Stimulated activated CD8-positive, alpha-beta memory T cell treated with anti-CD3 and anti-CD28 coated beads, Interleukin-12 subunit alpha, Interleukin-12 subunit beta, amount 100 ng/mL, for 24 hours (primary cell): ENCODE results near the gene MYOC.
"Not testable (repeated sequence)": the region's sequence is repeated elsewhere in the genome, so short reads cannot be mapped to it uniquely, and the experiment has no call there.

Experiments used
- DNase-seq: peaks from one replicate; pipeline ENCODE4 v3.0.0-alpha.2; 2020; ENCODE audit errors: extremely low read depth

MYOC gene

GRCh38 chr1:171652234-171652822 lies at the start of gene MYOC:
Gene MYOC (minus strand): TSS chr1:171652688. CDS start chr1:171652611, 77 bp downstream.
- no peak for DNase-seq

DNA sequence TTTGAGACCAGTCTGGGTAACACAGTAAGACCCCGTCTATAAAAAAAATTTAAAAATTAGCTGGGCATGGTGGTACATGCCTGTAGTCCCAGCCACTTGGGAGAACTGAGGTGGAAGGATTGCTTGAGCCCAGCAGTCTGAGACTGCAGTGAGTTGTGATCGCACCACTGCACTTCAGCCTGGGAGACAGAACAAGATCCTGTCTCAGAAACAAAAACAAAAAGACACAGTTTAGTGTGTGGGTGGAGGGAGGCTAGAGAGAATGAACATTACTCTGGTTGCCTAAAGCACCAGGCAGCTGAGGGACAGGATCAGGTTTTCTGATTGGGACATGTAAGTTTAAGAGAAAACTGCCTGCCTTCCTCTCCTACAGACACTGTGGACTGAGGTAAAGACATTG lies 47.0 kb upstream of the MYOC start:
- no peak for DNase-seq

DNA sequence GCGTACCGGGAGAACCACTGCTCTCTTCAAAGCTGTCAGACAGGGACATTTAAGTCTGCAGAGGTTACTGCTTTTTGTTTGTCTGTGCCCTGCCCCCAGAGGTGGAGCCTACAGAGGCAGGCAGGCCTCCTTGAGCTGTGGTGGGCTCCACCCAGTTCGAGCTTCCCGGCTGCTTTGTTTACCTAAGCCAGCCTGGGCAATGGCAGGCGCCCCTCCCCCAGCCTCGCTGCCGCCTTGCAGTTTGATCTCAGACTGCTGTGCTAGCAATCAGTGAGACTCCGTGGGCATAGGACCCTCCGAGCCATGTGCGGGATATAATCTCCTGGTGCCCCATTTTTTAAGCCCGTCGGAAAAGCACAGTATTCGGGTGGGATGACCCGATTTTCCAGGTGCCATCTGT lies 43.3 kb upstream of the MYOC start:
- DNase-seq, result not testable (repeated sequence)

GRCh38 chr1:171693541-171693940 lies 41.1 kb upstream of the MYOC start:
- DNase-seq, result not testable (repeated sequence)

GRCh38 chr1:171683870-171684269 lies 31.4 kb upstream of the MYOC start:
- DNase-seq, result no peak

DNA sequence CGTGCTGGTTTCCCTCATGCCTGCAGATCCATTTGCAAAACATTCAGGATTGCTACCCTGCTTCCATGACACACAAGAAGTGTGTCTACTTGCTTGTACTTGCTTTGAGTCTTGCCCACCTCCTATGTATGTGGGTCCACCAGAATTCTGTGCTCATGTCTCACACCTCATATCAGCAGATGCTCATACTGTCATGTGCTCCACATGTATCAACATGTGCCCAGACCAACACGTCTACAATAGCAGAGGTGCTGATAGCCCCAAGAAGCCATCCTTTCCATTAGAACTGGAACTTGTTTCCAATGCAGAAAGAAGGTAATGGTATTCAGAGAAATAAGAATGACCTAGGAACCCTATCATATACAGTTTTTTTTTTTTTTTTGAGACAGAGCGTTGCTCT lies 27.9 kb upstream of the MYOC start:
- no peak for DNase-seq

GRCh38 chr1:171676823-171677222 lies 24.3 kb upstream of the MYOC start:
- no peak for DNase-seq

DNA sequence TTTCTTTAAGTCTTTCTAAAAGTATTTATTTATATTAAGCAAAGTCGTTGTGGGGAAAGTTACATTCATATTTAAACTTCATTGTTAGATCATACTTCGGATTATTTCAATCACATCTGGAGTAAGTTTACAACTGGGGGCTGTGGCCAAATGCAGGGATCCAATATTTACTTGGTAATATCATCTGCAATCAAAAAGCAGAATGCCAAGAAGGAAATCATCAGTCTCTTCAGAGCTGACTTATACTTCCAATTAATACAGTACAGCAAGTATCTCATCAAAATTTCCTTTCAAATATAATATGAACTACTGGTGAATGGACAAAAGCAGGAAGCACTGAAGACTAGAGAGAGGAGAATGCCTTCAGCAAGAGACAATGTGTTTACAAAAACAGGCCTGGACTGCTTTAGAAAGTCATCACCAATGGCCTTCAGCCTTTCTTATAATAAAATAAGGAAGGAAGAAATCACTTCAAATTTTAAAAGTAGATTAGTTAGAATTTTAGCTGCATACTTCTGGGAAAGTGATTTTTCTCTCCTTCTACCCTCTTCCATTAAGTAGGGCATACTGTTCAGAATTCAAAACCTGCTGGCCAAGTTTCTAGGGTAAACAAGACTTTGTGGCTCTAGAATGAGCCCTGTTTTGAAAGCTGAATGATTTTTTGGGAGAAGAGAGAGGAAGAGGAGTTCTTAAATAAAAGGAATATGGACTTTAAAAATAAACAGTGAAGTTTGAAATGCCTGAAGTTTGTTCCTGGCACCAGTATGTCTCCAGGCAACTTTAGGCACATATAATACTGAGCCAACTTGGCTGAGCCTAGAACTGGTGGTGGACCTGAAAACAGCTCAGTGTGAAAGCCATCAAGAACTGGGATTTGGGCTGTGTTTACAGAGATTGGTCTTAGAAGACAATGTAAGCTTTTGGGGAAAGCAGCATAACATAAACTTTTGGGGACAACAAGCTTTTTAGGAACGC lies 22.2 kb upstream of the MYOC start:
- DNase-seq, result no peak

DNA sequence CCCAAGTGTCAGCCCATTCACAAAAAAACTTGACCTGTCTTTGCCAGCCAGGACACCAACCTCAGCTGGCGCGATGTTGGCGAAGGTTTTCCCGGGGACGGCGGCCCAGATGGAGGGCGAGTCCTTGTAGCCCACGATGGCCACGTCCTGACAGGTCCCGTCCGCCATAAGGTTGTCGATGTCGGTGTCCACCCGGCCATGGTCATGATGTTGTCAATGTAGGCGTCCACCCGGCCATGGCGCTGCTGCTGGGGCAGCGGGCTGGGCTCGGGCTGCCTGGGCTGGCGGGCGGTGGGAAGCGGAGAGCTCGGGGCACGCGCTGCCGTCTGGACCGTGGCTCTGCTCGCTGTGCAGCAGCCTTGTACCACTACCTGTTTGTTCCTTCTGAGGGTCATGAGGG lies 18.3 kb upstream of the MYOC start:
- DNase-seq, result no peak

- no peak for DNase-seq
Measured at GRCh38 chr1:171668372-171668771, 15.9 kb upstream of the MYOC start.

- no peak for DNase-seq
Measured at GRCh38 chr1:171666114-171666769, 13.8 kb upstream of the MYOC start.

GRCh38 chr1:171664976-171665375 lies 12.5 kb upstream of the MYOC start:
- DNase-seq, result no peak

GRCh38 chr1:171663854-171664575 lies 11.5 kb upstream of the MYOC start:
- DNase-seq, result no peak

DNA sequence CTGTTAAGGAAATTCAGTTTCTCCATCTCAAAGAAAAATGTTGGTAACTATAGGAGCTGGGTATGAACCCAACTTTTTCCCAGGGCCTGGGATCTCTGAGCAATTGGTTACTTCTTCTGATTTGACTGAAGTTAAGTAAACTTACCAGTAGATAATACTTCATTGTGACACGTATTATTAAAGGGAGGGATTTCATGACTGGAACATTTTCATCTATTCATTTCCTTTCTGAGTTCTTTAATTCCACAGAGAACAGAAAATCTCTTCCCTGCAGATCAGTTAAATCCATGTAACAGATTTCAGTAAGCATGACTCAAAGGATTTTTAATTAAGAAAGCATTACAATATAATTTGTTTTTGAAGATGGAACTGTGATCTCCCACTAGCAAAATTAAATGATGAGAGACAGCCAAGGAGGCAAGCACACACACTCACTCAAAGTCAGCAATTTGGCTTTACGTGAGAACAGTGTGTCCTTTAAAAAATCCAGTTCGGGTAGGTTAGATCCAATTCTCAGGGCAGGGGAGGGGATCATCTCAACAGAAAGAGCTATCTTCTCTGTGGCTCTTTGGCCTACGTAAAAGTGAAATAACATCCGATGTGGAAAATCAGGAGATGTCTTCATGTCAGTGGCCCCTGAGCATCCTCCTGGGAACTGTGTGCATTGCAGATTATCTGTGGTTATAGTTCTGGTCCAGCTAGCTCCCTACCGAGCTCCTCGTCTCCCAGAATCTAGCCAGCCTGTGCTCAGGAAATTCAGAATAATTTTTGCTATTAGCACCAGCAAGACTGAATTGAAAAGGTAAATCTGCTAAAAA lies 10.8 kb upstream of the MYOC start:
- no peak for DNase-seq

DNA sequence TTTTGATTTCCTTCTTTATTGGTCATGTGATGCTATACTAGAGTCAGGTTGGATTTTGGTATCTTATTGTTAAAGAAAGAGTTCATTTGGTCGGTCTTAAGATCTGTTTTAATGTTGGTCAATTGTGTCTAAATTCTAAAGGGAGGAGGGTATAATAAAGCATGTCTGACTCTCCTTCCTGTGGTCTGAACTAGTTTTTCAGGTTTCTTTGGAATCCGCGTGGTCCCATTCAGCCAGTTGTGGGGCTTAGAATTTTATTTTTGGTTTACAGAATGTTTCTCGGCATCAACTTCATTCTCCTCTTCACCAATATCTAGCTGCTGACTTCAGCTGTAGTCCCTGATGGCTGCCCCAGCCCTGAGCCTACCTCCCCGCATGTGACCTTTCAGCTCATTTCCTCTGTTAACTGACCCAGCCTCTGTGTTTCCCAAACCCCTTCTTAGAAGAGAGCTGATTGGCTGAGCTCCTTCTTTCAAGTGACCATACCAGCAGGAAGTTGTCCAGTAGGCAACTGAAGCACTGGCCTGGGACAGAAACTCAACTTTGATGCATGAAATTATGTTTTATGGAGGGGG lies 8.7 kb upstream of the MYOC start:
- no peak for DNase-seq

GRCh38 chr1:171656206-171656605 lies 3.7 kb upstream of the MYOC start:
- not testable (repeated sequence) for DNase-seq

- DNase-seq, result no peak
Measured at GRCh38 chr1:171655746-171656116, 3.2 kb upstream of the MYOC start.

GRCh38 chr1:171654942-171655745 lies 2.7 kb upstream of the MYOC start:
- peak; percentile 28 for DNase-seq

DNA sequence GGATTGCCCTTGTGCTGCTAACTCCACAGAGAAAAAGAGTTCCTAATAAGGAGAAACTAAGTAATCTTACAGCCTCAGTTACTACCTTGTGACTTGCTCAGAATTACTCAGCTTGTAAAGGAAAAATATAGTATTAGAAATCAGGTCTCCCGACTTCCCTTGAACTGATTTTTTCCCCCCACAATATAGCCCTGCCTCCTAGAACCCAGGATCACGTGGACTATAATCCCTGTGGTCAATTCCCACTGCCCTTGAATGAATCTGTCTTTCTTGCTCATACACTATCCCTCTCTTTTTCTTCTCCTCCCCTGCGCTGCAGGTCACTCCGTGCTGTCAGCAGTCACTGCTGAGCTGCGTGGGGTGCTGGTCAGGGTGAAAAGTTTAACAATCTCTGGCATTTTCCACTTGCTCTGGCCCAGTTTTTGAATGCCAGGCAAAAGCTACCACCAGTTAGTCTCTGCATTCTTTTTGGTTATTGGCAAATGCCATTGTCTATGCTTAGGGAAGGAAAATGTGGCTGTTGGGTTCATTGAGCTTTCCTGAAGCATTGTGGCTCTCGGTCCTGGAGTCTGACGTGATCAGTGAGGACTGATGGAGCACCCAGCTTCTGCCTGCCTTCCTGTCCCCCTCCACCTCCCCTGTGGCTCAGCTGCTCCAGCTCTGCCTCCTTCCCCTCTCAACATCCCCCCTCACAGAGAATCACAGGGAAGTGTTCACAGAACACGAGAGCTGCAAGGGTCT lies 1.9 kb upstream of the MYOC start:
- no peak for DNase-seq
